Measurements from ENCODE around the gene MCC. TPM values are rescaled to one million over a fixed set of nuclear protein-coding genes. Genes with fewer than 3 reads are reported as not detected.
"Not testable (repeated sequence)": the region's sequence is repeated elsewhere in the genome, so short reads cannot be mapped to it uniquely, and the experiment has no call there.

The MCC gene
- total and polyA plus RNA-seq, 2 of the 4 experiments (the other 2 are of a cell fraction): 5.0 to 20.6 TPM

- dilution Hi-C loops (cut with HindIII; ENCODE audit: low sequenced_read_pairs, unreplicated experiment); CTCF ChIA-PET: not testable (repeated sequence)
These were observed 90.3 kb downstream of the MCC start for GRCh38 chr5:113397986-113398385.

More at GRCh38 chr5:113397986-113398385, 90.3 kb downstream of the MCC start:
- H3K9ac ChIP-seq (ENCODE audit: low read depth, low read length); H4K20me1 ChIP-seq (ENCODE audit: insufficient read depth, low read length); H2BK20ac ChIP-seq (ENCODE audit: low read depth, low read length); H4K91ac ChIP-seq (ENCODE audit: insufficient read depth, low read depth, low read length); BruUV-seq (replicated peaks); H2AK5ac ChIP-seq (ENCODE audit: low read depth, low read length); H3K9me1 ChIP-seq (ENCODE audit: insufficient read depth, low read length); H3K14ac ChIP-seq (replicated peaks; ENCODE audit: low read depth, low read length); H2BK5ac ChIP-seq (ENCODE audit: low read depth, low read length, poor library complexity, severe bottlenecking); H3K27ac ChIP-seq (ENCODE audit: insufficient read depth, low read length); H3K18ac ChIP-seq (ENCODE audit: low read depth, low read length); intact Hi-C loops (cut with micrococcal nuclease); H3K4me3 ChIP-seq (ENCODE audit: insufficient read depth, low read depth, low read length); H2BK120ac ChIP-seq (ENCODE audit: low read depth, low read length); H3K9me3 ChIP-seq (ENCODE audit: control insufficient read depth, insufficient read depth, low read length); H3K79me1 ChIP-seq (ENCODE audit: low read depth in 1 of 2, low read length in 2 of 2); H3K4ac ChIP-seq (ENCODE audit: low read depth, low read length); H4K8ac ChIP-seq (ENCODE audit: low read depth in 2 of 2, low read length in 2 of 2); in situ Hi-C loops (cut with MboI; ENCODE audit: low sequenced_read_pairs); ATAC-seq (ENCODE audit: low read depth); H3K23ac ChIP-seq (ENCODE audit: low read depth, low read length); H3K4me1 ChIP-seq (ENCODE audit: control insufficient read depth, insufficient read depth, low read length); H3K56ac ChIP-seq (ENCODE audit: extremely low read depth, insufficient read depth, low read length); H3K36me3 ChIP-seq (ENCODE audit: control insufficient read depth, insufficient read depth, low read length); H2AFZ ChIP-seq (replicated peaks; ENCODE audit: low read length, poor library complexity); H2AK9ac ChIP-seq (replicated peaks; ENCODE audit: low read depth, low read length, poor library complexity); DNase-seq; H2BK15ac ChIP-seq (ENCODE audit: low read depth, low read length); H3K27me3 ChIP-seq (ENCODE audit: control insufficient read depth, insufficient read depth, low read length); H4K5ac ChIP-seq (ENCODE audit: low read depth, low read length); POLR2A ChIA-PET (ENCODE audit: unreplicated experiment); H3K4me2 ChIP-seq (ENCODE audit: low read depth, low read length): not testable (repeated sequence)
- WGBS, 2 experiments (ENCODE audit: extremely low coverage in 2 of 2, insufficient read length in 1 of 2): no CpG with 5 or more reads among the region's 4 CpGs
